GM19468 (cell line): ENCODE results near the gene NID1.
"Not testable (repeated sequence)": the region's sequence is repeated elsewhere in the genome, so short reads cannot be mapped to it uniquely, and the experiment has no call there.

Experiments used
- ATAC-seq: cut with Tn5 transposase; IDR thresholded peaks from one replicate; pipeline ENCODE4 v1.9.1; 2021; ENCODE audit warnings: mild to moderate bottlenecking, moderate library complexity, moderate number of reproducible peaks; ENCODE audit not compliant: unreplicated experiment; ENCODE audit errors: extremely low read depth

NID1 gene

DNA sequence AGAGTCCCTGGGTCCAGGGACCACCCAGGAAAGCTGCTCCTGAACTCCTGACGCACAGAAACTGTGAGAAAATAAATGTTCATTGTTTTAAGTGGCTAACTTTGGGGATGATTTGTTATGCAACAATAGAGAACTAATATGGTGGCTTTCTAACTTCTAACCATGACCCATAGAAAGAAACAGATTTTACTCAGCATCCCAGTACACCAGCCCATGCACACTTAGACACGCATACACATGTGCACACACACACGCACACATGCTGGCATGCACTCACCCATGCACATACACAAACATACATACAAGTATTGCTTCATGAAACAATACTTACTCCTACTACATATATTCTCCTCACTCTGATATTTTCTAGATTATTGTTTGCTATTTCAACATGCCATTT is 57.1 kb downstream of the NID1 start:
- no peak for ATAC-seq

DNA sequence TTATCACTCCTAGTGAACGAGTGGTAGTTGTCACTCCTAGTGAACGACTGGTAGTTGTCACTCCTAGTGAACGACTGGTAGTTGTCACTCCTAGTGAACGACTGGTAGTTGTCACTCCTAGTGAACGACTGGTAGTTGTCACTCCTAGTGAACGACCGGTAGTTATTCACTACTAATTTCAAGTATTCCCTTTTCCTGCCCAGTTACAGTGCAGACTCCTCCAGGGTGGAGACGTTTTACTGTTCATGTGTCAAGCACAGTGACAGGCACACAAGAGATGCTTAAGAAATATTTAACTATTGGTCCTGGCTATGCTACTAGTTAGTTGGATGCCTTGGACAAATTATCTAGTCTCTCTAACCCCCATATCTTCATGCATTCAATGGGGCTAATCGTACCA is 61.8 kb downstream of the NID1 start:
- not testable (repeated sequence) for ATAC-seq

DNA sequence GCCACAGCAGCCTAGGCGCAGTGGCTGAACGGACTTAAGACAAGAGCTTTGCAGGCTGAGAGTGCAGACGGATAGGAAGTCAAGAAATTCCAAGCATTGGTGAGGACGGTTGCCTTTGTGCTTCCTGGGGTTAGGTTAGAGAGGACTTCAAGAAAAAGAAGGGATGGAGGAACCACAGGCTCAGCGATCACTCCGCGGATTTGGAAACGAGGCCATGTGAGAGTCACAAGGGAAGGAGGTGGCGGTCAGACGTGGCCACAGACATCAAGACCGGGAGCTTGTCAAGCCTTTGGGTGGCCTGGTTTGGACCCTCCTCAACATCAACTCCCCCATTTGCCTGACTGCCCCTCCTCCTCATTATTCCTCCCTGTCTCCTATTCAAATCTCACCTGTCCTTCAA is 62.3 kb downstream of the NID1 start:
- ATAC-seq = no peak

GRCh38 chr1:236002025-236002390 is 62.9 kb downstream of the NID1 start:
- no peak for ATAC-seq

DNA sequence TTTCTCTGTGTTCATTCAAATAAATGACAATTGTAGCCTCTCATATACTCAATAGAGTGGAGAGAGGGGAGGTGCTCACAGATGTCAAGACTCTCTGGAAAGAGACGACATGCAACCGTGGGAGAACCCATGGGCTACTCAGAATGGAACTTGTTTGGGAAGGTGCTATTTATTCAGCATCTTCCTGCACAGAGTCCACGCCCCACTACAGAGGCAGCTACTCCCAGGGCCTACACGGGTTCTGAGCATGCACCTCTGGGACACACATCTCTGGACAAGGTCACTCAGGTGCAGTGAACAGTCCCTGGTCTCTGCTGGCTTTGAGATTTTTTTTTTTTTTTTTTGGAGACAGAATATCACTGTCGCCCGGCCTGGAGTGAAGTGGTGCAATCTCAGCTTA is 64.1 kb downstream of the NID1 start:
- ATAC-seq = no peak

DNA sequence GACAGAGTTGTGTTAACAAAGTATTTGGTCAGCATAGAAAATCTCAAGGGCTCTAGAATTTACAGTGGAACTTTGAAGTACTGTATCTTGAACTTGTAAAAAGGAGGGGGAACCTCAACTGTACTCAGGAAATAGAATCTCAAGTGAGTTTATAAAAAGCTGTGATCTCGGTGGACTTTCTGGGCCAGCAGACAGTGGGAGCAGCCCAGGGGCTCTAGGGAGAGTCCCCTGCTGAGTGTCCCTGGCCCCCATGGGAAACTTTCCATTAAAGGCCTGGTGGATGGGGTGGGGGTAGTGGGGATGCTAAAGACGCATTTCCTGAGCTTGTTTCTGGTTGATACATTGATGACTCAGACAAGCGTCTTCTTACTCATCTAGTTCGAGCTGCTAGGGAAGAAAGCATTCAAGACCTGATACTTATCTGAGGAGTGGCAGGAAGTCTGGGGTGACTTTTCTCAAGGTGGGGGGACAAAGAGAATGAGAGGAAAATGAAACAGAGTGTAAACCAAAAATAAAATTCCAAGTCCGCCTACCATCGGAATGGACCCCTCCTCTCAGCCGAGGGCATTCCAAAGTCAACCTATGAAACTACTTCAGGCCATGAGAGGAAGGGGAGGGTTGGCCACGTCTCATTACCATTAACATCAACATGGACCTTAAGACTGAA is 65.5 kb downstream of the NID1 start:
- peak; percentile 64 for ATAC-seq

- peak; percentile 15 for ATAC-seq
Observed at GRCh38 chr1:235998812-235999211, 66.1 kb downstream of the NID1 start.

DNA sequence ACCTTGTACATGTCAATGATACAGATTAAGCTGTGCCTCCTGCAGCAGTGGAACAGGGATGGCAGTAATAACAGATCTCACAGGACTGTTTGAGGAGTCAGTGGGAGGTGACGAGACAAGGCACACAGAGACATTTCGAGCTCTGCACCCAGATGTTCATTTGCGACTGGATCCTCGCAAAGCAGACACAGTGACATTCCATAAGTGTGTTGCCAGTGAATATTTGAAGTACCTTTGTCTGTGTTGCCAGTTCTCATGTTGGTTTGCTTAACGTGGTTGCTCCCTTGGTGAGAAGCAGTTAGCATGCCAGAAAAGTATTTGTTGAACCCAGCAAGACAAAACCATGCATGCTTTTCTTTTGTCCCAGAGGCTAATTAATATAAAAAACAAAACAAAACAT is 67.0 kb downstream of the NID1 start:
- no peak for ATAC-seq

DNA sequence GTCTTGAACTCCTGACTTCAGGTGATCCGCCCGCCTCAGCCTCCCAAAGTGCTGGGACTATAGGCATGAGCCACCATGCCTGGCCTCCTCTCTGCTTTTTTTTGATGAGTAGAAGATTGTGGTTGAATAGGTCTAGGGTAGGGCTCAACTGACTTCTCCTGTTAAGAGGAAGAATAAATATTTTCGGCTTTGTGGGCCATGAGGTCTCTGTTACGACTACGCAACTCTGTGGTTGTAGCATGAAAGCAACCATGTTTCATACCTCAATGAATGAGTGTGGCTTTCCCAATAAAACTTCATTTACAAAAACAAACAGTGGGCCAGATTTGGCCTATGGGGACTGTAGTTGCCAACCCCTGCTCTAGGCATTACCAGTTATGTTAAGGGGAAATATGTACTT is 67.8 kb downstream of the NID1 start:
- no peak for ATAC-seq

DNA sequence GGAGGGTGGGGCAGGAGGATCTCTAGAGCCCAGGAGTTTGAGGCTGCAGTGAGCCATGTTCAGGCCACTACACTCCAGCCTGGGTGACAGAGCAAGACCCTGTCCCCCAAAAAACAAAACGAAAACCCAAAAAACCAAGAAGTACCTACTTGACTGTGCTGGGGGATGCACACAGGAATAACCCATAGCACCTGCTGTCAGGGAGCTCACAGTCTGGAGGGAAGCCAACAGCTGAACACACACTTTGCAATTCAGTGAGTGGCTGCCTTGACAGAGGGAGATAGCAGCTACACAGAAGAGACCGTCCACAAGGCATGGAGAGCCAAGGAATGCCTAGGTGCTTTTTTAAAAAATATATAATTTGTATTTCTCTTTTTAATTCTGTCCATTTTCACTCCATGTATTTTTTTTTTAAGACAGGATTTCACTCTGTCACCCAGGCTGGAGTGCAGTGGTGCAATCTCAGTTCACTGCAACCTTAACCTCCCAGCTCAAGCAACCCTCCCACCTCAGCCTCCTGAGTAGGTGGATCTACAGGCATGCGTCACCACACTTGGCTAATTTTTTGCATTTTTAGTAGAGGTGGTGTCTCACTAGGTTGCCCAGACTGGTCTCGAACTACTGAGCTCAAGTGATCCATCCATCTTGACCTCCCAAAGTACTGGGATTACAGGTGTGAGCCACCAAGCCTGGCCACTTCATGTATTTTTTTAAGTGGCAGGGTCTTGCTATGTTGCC is 68.7 kb downstream of the NID1 start:
- no peak for ATAC-seq

DNA sequence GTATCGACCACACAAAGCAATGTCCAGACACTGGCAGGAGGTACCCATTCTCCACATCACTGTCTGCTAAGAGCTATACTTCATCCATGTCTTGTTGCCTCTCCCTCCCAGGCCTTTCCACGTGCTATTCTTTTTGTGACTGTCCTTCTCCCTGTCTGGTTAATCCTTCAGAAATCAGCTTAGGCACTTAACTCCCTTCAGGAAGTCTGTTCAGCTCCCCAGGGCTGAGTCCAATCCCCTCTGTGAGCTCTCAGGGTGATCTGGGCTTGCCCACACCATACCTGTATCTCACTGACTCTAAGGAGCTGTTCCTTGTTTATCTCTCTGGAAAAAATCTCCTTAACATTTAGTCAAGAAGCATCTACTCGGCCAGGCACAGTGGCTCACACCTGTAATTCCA is 69.4 kb downstream of the NID1 start:
- no peak for ATAC-seq

GRCh38 chr1:235993652-235994051 is 71.2 kb downstream of the NID1 start:
- no peak for ATAC-seq

- ATAC-seq = no peak
Observed at GRCh38 chr1:235992868-235993267, 72.0 kb downstream of the NID1 start.

GRCh38 chr1:235992346-235992745 is 72.5 kb downstream of the NID1 start:
- ATAC-seq = no peak

DNA sequence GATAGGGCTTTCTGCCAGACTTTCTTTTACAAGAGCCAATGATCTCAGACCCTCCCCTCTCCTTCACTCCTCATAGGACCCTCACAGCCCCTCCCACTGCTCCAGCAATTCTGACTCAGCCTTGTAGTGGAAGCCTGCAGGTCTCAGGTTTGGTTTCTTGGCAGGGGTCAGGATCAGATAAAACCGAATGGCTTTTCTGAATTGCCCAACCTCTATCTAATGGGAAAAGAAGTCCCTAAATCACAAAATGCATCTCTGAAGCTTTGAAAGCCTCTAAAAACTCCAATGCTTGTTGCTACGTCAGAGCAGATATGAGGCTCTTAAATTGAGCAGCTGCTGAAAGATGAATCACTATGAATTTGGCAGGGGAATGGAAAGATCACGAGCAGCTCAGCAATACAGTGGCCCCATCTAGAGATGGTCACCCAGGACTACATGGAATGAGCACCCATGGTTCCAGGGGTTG is 74.5 kb downstream of the NID1 start:
- ATAC-seq = no peak

- no peak for ATAC-seq
Observed at GRCh38 chr1:235989105-235989504, 75.8 kb downstream of the NID1 start.

- no peak for ATAC-seq
Observed at GRCh38 chr1:235986869-235987268, 78.0 kb downstream of the NID1 start.

DNA sequence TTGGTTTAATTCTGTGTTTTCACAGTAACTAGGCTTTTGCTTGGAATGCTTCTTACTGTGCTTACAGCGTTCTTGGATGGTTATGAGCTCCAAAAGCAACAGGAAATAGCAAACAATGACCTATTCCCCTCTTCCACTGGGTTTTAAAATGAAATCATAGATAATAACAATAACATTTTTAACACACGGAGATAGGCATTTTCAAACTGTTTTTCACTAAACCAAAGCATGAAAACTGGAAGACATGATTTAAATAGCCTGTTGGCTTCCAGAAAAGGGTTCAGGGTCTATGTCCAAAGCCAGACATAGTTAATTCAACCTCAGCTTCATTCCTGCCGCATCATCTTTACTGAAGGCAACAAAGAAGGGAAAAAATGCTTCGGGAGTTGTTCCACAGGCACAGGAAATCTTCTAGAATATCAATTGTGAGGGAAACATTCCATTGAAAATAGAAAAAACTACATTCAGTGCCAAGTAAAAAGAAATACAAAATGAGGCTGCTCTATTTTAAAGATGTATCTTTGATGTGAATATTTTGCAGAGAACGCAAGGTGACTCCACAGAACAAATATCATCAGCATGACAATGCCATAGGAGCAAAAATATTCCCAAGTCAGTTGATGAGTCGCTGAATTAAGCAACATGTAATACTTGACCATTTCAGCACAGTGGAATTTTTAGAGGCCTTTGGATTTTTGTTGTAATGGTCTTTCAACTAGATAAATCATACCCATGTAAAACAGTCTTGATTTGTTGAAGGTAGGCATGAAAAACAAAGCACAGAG is 80.7 kb downstream of the NID1 start:
- no peak for ATAC-seq

GRCh38 chr1:235980976-235981375 is 83.9 kb downstream of the NID1 start:
- ATAC-seq = no peak

DNA sequence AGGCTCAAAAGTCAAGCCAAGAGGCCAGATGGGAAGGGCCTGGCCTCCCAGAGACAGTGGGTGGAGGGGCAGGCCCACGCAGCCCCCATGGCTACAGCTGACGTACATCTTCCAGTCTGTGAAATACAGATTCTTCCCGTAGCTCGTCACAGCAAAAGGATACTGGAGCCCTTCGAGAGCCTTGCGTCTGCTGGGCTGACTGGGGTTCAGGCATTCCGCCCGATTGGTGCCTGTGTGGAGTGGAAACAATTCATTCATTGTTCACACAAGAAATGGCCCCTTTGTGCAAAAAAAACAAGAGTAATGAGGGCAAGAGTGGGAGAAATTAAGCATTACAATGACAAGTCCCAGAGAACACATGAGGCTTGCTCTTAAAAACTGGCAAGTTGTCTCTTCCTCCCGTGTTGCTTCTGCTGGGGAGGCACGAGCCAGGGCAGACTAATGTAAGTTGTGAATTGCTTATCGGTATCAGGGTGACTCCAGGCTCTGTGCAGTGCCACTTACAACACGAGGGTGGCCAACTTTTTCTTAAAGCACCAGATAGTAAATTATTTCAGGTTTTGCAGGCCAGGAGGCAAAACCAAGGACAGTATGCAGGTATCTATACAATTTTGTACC is 85.1 kb downstream of the NID1 start:
- no peak for ATAC-seq

- no peak for ATAC-seq
Observed at GRCh38 chr1:235979176-235979575, 85.7 kb downstream of the NID1 start.
